Thyroid gland (tissue), 4 donors: Measurements from ENCODE around the gene PGA4.

Experiments used
- CTCF ChIP-seq, 6 experiments: fragments of 200-600 bp in 3 of 6; fragments of 450-650 bp in 3 of 6; sonication (generic) in 3 of 6; IDR thresholded peaks; one replicate each; pipeline ENCODE4 v1.5.1; 2016 to 2019; ENCODE audit warnings: antibody characterized with exemption in 6 of 6, mild to moderate bottlenecking in 2 of 6, inconsistent platforms in 1 of 6, moderate library complexity in 1 of 6
- POLR2A ChIP-seq, 2 donors: fragments of 450-650 bp; IDR thresholded peaks; one replicate each; pipeline ENCODE4 v1.6.1; 2017; ENCODE audit warnings: antibody characterized with exemption in 2 of 2, mild to moderate bottlenecking in 2 of 2, moderate library complexity in 1 of 2

DNA sequence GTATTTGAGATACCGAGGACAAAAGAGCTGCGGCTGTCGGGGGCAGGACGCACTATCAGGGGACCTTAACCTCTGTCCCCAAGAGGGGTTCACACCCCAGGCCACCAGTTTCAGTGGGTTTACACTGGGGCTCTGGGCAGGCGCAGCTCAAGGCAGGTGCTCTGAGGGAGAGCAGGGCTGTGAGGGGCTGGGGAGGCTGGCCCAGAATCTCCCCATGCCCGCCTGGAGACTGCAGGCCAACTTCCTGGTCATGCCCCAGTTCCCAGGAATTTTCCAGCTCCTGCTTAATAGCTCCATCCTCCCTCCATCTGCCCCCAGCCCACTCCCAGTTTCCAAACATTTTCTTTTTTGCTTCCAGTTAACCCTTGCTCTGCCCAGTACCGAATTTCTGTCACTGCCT is 26.4 kb upstream of the PGA4 start:
- TF ChIP-seq CTCF (IDR thresholded peaks at IDR 0.05) (no peak), POLR2A (IDR thresholded peaks at IDR 0.05) (no peak)
